Measurements from ENCODE around the gene RBMS1.

The RBMS1 gene, protein sequence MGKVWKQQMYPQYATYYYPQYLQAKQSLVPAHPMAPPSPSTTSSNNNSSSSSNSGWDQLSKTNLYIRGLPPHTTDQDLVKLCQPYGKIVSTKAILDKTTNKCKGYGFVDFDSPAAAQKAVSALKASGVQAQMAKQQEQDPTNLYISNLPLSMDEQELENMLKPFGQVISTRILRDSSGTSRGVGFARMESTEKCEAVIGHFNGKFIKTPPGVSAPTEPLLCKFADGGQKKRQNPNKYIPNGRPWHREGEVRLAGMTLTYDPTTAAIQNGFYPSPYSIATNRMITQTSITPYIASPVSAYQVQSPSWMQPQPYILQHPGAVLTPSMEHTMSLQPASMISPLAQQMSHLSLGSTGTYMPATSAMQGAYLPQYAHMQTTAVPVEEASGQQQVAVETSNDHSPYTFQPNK

DNA sequence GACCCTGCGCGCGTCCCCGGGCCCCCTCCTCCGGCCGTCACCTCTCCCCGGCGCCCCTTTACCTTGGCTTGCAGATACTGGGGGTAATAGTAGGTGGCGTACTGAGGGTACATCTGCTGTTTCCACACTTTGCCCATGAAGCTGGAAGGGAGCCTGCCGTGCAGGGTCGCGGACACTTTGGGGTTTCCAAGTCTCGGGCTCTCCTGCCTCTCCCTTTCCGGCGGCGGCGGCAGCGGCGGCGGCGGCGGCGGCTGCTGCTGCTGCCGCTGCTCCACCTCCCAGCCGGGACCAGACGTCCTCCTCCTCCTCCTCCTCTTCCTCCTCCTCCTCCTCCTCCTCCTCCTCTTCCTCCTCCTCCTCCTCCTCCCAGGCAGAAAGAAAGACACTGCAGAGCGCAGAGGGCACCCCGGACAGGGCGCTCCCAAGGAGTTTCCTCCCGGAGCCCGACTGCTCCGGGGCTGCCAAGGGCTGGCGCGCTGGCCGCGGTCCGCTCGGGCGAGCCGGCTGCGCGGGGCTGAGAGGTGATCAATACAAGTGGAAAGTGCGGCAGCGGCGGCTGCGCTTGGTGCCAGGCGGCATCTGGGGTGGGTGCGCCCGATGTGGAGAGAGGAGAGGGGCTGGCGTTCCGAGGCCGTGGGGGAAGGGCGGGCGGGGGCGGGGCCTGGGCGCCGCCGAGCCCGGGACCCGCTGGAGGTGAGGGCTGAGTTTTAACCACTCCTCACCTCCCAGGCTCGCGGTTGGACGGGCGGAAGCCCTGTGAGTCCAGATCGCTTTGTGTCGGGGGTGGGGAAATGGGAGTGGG lies at the start of gene RBMS1:
Gene RBMS1 (minus strand): TSS at position 581 of the 802 bp plus-strand sequence. CDS start 444 bp downstream, at position 137.
- DNase-seq = peak; percentile 21

DNA sequence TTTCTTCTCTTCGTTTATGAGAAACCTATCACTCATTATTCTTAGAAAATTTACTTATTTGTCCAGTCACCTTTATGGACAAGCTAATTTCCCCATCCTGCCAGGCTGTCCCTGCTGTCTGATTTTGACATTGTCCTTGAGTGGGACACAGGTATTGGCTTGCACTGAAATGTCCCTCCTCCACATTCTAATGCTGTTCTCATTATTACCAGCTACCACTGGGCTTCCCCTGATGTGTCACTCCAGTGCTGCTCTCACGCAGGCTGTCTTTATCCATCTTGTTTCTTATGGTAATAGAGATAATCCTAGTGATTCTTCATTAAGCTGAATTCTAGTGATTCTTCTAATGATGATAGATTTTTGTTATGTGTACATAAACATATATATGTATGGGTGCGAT lies 48.1 kb upstream of the RBMS1 start:
- DNase-seq = no peak

DNA sequence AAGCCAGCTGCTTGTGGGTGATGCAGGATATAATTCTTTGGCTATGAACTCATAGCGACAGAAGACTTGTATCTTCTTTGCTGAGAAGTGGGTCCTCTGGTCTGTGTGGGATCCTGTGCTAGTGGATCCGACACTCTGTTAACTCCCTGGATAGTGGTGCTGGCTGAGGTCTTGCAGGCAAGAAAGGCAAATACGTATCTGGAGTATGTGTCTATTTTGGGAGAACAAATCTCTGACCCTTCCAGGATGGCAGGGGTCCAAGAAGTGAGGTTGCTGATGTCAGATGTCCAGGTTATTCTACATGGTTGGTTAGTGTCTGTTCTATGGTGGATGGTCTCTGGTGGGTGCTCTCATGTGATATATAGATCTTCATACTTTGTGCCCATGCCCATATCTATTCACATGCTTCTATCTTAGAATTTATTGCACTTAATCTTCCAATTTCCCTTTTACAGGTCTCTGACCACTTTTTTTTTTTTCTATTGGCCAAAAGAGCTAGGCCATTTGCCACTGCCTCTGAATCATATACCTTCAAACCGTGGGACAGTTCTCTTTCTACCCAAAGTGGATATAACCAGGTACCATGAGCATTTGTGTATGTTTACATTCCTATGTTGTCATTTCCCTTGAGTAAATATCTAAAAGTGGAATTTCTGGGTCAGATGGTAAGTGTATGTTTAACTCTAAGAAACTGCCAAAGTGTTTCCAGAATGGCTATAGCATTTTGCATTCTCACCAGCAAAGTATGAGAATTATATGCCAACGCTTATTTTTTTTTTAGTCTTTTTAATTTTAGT lies 45.1 kb upstream of the RBMS1 start:
- DNase-seq = no peak

DNA sequence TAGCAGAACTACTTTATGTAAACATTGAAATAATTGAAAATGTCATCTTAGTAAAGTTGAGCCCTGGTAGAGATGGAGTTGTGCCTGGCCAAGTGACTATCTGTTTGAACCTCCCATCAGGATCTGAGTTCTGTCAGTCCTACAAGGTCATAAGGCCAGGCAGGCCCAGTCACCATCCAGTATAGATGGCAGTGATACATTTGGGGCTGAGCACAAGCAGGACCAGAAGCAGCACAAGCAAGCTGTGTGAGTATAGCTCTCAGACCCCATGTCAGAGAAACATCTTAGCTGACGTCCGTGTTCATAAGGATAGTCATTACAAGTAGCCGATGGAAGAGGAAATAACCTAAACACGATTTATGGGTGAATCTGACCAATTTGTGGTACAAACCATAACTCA lies 44.5 kb upstream of the RBMS1 start:
- DNase-seq = no peak

DNA sequence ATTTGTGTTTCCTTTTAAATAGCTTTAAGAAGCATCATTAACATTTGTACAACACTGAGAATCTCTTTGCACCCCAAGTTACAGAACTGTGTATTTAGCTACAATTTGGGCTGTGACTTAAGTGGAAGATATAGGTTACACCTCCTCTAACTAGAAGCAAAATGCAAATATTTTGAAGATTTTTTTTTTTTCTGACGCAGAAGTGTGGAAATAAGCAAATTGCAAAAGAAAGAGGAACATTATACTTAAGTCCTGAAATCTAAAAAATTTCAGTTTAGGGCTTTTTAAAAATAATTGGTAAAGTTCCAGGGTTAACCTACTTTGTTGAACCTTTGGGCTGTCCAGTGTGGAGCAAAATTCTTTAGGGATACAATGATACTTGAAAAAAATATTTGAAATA lies 41.4 kb upstream of the RBMS1 start:
- DNase-seq = no peak

DNA sequence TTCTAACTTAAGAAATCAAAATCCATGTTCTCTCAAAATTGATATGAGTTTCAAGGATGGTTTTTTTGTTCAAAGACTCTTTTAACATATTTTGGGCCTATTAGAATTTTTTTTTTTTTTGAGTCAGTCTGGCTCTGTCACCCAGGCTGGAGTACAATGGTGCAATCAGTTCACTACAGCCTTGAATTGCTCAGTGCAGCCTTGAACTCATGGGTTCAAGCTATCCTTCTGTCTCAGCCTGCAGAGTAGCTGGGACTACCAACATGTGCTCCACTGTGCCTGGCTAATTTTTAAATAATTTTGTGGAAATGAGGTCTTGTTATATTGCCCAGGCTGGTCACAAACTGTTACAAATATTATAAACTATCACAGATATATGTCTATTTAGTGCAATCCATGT lies 40.6 kb upstream of the RBMS1 start:
- no peak for DNase-seq

DNA sequence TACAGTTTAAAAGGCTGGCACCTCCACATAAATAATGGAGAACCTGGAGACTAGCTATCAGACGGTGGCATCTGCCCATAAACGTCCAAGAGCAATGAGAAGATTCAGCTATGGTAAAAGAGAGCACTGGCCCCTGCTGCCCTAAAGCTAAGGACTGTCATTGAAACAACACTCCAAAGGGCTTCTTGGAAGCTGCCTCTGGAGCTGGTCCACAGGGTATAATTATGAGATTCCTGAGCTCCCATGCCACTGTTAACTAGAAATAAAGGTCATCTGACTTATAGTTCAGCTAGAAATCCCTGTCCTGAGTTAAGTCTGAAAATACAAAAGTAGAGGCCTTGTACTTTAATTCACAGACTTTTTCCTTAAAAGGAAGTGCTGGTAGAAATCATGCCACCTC lies 39.9 kb upstream of the RBMS1 start:
- DNase-seq = no peak

DNA sequence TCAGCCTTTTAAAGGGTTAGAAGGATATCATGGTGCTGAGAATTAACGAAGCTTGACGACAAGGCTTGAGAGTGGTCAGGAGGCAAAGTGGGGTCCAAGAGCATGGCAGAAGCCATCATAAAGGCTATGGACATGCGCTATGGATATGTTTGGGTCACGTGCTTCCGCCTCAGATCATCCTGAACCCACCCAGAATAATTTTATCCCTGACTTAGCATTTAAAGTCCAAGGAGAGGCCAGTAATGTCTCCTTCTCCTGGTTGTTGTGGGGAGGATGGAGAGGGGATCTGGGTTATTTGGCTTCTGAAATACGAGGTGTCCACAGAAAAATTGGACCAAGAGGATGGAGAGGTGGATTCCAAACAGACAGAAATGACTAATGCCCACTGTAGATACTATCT lies 38.8 kb upstream of the RBMS1 start:
- no peak for DNase-seq

DNA sequence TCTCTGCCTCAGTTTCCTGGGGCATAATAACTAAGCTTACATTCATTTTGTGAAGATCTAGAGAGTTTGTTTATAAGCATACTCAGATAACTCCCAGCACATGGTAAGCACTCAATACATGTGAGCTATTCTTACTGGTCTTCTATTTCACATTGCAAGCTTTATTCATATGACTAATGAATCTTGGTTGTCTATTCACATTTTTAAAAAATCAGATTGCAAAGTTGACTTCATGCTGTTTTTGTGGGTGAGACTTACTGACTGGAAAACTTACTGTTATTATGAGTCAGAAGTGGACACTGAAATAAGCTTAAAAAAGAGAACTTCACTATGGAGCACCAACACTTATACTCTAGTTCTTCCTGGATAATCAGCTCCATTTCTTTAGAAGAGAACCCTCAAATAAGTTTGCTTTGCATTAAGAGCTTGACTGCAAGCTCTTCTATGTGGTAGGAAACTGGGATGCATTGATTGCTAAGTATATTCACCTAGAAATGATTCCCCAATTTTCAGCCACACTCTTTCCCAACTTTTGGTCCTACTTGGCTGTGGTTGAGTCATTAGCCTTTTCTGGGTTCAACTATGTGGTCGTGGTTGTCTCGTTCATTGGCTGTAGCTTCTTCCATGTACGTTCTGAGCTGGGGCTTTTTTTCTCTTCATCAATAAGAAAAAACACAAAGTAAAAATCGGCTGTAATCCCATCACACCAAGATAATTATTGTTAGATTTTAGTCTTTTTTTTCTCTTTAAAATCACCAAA lies 29.5 kb upstream of the RBMS1 start:
- DNase-seq = no peak

DNA sequence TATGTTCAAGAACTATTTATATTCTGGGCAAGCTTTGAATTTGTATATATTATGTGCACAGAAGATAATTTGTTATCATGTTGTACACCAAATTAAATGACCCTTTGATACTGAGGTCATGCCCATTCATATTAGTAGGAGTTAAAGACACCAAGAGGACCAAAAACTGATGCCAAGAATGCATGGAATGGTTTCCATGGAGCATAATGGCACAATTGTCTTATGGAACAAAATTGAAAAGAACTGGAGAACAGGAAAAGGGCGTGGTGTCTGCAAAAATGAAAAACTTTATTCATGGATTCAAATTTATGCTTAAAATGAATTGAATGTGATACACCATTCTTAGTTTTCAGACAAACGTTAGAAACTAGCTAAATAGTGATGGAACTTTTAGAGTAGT lies 24.1 kb upstream of the RBMS1 start:
- DNase-seq = no peak

DNA sequence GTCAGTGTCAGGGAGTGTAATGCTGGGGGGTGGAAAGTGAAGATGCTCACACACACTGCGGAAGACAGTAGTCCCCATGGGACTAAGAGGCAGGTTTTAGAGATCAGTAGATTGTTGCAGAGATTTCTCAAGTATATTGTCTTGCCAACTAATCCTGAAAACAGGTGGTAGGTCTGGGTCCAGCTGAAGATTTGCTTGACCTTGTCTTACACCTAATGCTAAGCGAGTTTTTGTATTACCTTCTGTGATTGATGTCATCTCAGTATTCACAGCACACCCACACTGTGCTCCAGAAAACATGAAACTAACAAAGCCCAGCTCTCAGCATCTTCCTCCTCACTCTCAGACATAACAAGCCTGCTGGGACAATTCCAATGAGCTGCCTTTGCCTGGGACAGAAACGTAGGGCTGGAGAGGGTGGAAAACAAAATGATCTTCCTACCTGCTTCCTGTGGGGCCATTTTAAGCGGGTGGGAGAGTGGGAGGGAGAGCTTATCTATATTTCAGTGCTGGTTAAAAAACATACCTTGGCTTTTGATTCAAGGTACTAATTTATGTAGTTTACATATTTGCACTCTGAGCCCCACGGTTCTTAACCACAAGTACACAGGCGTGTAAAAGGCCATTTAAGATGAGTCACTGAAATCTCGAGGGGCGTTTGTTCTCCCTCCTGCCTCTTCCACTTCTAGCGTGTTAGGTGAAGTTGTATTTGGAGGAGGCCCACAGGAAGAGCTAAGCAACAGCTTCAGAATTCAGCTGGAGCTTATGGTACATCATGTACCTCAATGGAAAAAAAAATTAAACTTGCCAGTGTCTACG lies 23.1 kb upstream of the RBMS1 start:
- no peak for DNase-seq

DNA sequence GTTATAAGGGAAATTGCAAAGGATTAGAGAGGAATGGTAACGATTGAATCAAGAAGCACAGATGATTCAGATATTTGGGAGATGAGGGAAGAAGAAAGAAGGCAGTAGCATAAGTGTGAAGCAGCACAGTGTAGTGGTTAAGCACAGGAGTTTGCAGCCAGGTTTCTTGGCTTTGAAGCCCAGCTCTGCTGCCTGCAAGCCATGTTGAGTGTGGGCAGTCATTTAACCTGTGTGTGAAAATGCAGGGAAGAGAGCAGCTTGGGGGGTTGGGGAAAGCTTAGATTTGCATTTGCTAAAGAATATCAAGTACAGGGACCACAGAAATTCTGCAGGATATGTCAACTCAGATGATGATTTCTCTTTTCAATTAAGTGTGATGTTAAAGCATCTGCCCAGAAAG lies 21.5 kb upstream of the RBMS1 start:
- no peak for DNase-seq

DNA sequence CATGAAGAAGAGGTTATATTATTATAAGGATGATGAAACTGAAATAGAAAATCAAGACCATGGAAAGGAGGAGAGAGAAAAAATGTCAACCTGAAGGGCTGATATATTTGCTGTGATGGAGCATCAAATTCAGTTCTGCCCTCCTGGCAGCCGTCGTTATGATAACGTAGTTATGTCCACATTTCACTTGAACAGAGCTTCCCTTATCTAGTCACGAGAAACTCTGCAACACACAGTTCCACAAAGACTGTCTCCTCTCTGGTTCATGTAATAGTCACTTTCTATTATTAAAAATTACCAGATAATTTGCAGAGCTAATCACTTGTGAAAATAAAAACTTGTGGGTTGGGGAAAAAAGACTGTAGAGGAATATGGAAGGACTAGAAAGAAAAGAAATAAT lies 19.5 kb upstream of the RBMS1 start:
- DNase-seq = peak; percentile 12

DNA sequence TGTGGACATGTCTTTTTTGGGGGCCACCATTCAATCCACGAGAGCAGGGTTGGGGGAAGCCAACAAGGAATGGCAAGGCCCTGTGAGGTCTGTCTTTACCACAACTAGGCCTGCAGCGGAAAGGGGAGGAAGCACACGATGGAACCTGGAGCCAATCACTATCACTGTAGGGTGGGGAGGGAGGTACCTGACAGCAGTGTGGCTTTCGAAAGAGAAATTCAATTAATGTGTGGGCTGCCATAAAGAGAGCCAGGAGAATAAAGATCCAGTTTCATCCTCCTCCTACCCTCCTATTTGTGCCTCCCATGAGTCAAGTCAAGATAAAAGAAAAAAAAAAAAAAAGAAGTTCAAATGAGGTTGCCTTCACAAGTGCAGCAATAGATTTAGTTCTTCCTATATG lies 18.9 kb upstream of the RBMS1 start:
- no peak for DNase-seq

DNA sequence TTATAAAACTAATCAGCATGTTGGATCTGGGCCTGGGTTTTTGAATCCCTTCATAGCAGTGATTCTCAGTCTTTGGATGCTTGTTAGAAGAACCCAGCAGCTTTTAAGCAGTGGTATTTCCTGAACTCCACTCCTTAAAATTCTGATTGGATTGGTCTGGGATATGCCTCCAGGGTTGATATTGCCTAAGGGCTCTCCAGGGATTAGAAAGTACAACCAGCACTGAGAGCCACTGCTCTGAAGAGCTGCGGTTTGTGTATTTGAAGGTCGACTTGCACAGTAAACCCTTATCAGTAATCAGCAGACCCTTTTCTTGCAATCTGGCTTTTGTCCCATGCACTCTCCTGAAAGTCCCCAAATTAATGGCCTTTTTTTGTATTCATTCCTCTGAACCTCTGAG lies 17.0 kb upstream of the RBMS1 start:
- DNase-seq = peak; percentile 39

DNA sequence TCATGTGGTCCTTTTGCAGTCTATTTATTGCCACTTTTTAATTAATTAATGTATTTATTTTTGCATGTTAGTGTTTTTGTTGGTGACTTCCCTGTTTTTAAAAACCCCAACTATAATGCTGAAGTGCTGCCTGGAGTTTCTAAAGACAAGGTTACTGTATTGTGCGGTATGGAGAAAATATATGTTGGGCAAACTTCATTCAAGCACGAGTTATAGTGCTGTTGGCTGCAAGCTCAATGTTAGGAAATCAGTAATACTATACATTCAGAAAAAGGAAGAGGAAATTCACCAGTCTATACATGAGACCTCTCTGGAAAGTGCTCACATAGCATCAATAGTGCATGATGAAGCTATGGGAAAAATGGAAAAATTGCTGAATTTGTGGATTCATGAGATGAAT lies 15.4 kb upstream of the RBMS1 start:
- no peak for DNase-seq

DNA sequence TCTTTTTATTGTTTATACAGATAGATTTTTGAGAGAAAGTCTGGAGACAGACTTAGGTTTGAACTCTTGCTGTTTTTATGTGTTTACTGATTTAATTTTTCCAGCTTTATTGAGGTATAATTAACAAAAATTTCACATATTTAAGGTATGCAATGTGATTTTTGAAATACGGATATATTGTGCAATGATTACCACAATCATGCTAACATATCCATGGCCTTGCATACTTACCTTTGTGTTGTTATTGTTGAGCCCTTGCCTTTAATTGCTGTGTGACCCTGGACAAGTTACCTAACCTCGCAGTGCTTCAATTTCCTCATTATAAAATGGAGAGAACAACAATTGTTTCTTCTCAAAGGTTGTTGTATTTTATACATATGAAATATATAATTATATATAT lies 13.9 kb upstream of the RBMS1 start:
- DNase-seq = no peak

DNA sequence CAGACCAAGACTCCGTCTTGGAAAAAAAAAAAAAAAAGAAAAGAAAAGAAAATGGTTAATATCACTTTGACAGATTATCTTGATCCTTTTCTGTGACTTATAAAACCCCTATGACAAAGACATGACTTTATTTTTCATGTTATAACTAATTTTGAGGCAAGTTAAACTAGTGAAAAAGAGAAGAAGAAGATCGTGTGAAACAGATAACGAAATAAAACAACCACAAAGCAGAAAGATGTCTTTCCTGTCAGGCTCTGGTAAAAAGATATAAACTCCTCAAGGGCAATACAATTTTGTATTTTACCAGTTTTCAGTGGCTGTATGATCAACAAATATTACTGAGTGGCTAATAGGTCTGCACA lies 13.4 kb upstream of the RBMS1 start:
- DNase-seq = no peak

DNA sequence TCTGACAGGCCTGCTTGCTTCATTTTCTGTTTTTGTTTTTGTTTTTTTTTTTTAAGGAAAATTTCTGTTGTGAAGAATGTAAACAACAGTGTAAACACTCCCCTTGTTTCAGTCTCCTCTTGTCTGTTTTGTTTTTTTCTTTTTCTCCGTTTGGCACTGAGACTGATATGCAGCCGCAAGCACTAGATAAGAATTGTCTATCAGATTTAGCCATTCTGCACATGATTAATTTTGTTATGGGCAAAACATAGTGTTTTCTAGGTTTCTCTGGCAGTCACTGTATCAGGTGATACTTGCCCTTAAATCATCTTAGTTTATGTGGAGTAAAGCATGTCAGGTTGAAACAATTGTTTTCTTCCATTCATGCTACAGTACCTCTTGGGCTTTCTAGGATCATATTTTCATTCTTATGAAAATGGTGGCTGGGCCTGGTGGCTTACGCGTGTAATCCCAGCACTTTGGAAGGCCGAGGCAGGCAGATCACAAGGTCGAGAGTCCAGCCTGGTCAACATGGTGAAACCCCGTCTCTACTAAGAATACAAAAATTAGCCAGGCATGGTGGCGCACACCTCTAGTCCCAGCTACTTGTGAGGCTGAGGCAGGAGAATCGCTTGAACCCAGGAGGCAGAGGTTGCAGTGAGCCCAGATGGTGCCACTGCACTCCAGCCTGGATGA lies 12.9 kb upstream of the RBMS1 start:
- no peak for DNase-seq

DNA sequence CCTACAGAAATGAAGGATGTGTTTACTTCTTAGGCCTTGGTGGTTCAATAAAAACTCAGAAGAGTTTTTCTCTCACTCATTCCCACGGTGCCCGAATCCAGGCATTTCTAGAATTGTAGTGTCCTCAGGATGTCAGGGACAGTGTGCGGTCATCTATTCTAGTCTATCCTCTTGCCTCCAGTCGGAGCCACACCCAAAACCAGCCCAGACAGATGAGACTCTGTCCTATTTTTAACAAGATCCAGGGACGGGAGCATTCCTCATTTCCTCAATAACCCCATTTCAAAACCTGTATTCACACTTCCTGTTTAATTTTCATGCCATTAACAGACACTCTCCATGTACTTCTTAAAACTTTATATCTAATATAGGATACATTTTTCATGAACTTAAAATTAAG lies 11.6 kb upstream of the RBMS1 start:
- DNase-seq = no peak

DNA sequence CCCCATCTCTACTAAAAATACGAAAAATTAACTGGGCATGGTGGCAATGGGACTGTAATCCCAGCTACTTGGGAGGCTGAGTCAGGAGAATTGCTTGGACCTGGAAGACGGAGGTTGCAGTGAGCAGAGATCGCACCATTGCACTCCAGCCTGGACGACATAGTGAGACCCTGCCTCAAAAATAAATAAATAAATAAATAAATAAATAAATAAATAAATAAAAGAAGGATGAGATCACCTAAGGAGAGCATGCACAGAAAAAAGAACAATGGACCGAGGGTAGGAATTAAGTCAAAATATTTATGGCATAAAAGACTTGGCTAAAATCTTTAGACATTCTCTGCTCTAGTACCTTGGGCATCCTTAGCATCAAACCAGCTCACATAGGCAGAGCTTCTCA lies 8.9 kb upstream of the RBMS1 start:
- no peak for DNase-seq
